H1 (cell line): ENCODE measurements around the gene FBXO11. TPM values are rescaled to one million over a fixed set of nuclear protein-coding genes. Genes with fewer than 3 reads are reported as not detected.

ENCODE experiments used
- RFX5 ChIP-seq: IDR thresholded peaks from 2 replicates; pipeline ENCODE4 v1.6.1; 2011; ENCODE audit warnings: low read depth, low read length, improper control_type of control experiment, borderline replicate concordance
- SAP30 ChIP-seq: fragments of 300-600 bp; sonication (generic); IDR thresholded peaks from 2 replicates; pipeline ENCODE4 v1.7.1; 2012; ENCODE audit warnings: low read length, moderate library complexity, mild to moderate bottlenecking, inconsistent platforms; ENCODE audit not compliant: insufficient read depth, insufficient replicate concordance
- SP4 ChIP-seq: IDR thresholded peaks from 2 replicates; pipeline ENCODE4 v1.6.1; 2012; ENCODE audit warnings: low read length, inconsistent platforms
- polyA plus RNA-seq, 7 experiments: library from polyadenylated mRNA; depleted of rRNA in 3 of 7; stranded (reverse) in 5 of 7; unstranded in 2 of 7; fragments of >200 nt in 5 of 7; fragments of 200-250 nt in 2 of 7; gene quantifications; 1 replicate in 5 of 7; 2 replicates in 1 of 7; 4 replicates in 1 of 7; pipeline versions ENCODE4 v1.2.1 to v1.2.3, GENCODE V29; 2011 to 2013; ENCODE audit warnings: missing spikeins in 2 of 7, mixed read lengths in 2 of 7
- total RNA-seq: library from RNA; stranded (reverse); fragmentation: NEBNext Ultra II Directional; extraction: Animal tissue kit (Norgen Biotek cat#: 25700); gene quantifications from 2 replicates; pipeline ENCODE4 v1.2.1, GENCODE V29; 2021

FBXO11 gene
- total and polyA plus RNA-seq, 2 of the 8 experiments (the other 6 are each of a cell fraction or from before 2014, with no cell fraction given), result 21.7 to 57.3 TPM

GRCh38 chr2:47783486-47784351, 122.6 kb downstream of the FBXO11 start (continued):
- TF ChIP-seq RFX5 (no peak), SP4 (no peak; the same call in 1 of the 2 replicates), SAP30 (no peak)
